ENCODE results near the gene DOC2A.
A peak's percentile ranks its signal among the peaks of the same experiment; 100 is the strongest.

DOC2A gene

DNA sequence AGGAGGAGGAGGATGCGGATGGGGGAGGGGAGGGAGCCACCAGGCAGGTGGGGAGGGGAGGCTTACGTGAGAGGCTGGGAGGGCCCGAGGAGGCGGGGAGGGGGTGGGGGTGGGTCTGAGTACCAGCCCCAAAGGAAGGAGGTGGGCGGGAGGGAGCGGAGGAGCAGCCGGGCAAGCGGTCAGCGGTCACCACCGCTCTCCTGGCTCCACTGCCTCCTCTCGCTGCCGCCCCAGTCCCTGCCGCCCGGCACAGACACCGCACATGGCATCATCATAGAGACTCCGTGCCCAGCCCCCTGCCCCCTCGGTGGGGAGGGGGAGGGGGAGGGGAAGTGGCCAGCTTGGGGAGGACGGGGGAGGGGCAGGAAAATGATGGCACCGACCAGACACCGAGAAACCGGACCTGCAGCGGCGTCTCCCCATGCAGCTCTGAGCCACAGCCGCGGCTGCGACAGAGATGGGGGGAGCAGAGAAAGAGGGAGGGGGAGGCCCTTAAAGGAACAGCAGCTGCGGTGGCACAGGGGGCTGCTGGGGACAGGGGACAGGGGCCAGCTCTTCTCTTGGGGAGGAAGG lies 20.1 kb upstream of the DOC2A start, which contains the start of gene TLCD3B:
TSS of gene TLCD3B (minus strand) at position 431 of the 573 bp plus-strand sequence. CDS start 744 bp downstream, outside the sequence.
- peaks cover 18 to 35% (median 28%) of the 10 kb centered on the region in 10 experiments for H3K4me1 ChIP-seq
- H4K20me1 ChIP-seq, result peaks cover 0 to 53% (median 6%) of the 10 kb centered on the region in 11 experiments; a peak in 10 of 22 replicates
- H3K27me3 ChIP-seq, result peaks cover 35 to 63% (median 61%) of the 10 kb centered on the region in 11 experiments
- H3K9ac ChIP-seq, result no peak within 1 kb of the TSS
- no peaks in the 10 kb centered on the region for H3K36me3 ChIP-seq
- peak within 1 kb of the TSS in 10 of 11 experiments; percentile 11 to 89 (median 66); a peak in 15 of 22 replicates for H3K4me2 ChIP-seq
- H3K27ac ChIP-seq, result no peak within 1 kb of the TSS
- no peaks in the 10 kb centered on the region for H3K9me3 ChIP-seq (replicated peaks in 1 of 11)
- no peak for TF ChIP-seq Cebpa-rat (IDR thresholded peaks at IDR 0.05)
- H3K4me3 ChIP-seq, result no peak within 1 kb of the TSS

DNA sequence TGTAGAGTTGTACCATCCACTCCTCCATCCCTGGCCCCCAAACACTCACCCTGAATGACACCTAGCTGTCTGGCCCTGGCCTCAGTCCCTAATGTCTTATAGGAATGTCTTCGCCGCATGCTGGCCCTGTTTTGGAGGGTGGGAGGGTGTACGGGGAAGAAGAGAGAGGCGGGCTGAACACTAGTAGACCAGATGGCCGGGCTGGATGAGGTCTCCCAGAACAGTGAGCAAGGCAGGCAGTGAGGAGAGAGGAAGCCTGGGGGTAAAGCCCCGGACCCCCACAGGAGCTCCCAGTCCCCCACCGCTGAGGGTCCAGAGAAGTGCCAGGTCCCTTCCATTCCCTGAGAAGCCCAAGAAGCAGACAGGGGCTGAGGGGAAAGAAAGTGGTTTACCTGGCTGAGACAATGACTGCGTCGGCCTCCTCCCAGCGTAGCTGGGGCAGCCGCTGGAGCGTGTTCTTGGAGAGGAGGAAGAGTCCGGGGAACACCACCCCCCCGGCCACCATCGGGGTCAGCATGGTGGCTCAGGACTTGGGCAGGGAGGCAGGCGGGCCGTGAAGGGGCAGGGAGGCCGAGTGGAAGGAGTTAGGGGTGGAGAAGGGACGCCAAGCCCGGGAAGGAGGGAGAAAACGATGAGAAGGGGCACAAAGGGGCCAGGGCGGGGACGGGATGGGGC lies 19.3 kb upstream of the DOC2A start:
- Histone ChIP-seq H3K27ac (no peak overlapping the region), H3K4me3 (no peak overlapping the region), H3K27me3 (peaks cover 35 to 70% (median 66%) of the 10 kb centered on the region in 11 experiments), H4K20me1 (peaks cover 0 to 61% (median 6%) of the 10 kb centered on the region in 11 experiments; a peak in 10 of 22 replicates), H3K4me2 (no peak overlapping the region), H3K36me3 (no peaks in the 10 kb centered on the region), H3K9me3 (replicated peaks in 1 of 11) (no peaks in the 10 kb centered on the region), H3K4me1 (peaks cover 18 to 33% (median 27%) of the 10 kb centered on the region in 10 experiments), H3K9ac (no peak overlapping the region)
- TF ChIP-seq Cebpa-rat (IDR thresholded peaks at IDR 0.05), result no peak

DNA sequence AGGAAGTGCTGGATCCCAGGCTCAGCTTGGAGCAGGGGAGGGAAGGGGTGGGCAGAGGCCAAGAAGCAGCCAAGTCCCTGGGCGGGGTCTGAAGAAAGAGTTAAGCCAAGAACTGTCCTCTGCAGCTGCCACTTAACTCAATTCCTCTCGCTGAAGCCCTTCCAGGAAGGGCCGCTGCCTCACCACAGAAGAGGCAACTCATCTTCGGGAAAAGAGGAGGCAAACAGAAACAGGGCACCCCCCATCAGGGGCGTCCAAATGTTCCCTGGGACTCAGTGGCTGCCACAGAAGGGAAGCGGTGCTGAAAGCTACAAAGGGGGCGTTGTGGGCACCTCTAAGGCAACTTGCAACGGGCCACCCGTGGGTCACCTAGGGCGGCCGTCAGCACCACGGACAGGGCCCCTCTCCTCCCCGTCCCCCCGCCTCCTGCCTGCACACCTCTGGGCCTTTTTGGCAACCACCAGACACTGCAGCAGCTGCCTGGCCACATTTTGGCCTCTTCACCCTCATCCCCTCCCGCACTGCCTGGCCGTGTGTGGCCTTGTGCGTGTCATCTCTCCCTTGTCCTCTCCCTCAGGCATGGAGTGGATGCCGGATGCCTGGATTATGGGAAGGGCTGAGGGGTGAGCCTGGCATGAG lies 17.7 kb upstream of the DOC2A start:
- H3K4me2 ChIP-seq, result no peak overlapping the region
- H3K36me3 ChIP-seq, result no peaks in the 10 kb centered on the region
- H3K27ac ChIP-seq, result no peak overlapping the region
- H3K4me1 ChIP-seq, result peaks cover 13 to 26% (median 23%) of the 10 kb centered on the region in 10 experiments
- H4K20me1 ChIP-seq, result peaks cover 0 to 61% (median 6%) of the 10 kb centered on the region in 11 experiments; a peak in 10 of 22 replicates
- no peaks in the 10 kb centered on the region for H3K9me3 ChIP-seq (replicated peaks in 1 of 11)
- TF ChIP-seq Cebpa-rat (IDR thresholded peaks at IDR 0.05), result no peak
- no peak overlapping the region for H3K4me3 ChIP-seq
- peaks cover 35 to 72% (median 66%) of the 10 kb centered on the region in 11 experiments for H3K27me3 ChIP-seq
- no peak overlapping the region for H3K9ac ChIP-seq

DNA sequence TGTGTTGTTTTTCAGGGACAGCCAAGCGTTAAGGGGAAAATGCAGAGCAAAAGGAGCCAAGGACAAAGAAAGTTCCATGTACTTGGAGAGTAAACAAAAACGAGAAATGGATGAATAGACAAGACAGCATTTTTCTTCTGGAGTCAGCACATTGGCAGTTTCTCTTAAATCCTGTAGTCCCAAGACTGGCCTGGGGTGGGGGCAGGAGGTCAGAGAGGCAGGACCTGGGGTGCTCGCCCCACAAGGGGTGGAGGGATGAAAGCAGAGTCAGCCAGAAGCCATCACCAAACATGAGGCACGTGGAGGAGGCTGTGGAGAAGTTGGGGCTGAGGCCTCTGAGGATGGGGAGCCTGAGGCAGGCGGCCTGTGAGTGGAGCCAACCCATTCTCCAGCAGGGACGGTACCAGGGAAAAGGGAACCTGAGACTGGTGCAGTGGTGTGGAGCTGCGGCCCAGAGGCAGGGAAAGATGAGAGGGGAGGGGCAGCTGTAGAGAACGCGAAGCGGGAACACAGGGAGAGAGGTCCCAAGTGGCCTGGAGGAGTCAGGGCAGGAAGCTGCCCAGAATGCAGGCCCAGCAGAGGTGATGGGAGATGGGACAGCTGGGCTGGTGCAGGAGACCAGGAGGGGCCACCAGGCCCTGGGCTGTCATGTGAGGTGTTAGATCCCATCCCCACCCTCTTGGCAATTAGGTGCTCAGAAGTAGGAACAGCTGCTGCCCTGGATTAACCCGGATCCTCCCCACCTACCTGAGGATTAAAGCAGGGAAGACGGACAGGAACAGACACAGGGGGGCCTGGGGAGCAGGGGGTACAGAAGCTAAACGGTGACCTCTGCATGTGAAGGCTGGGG lies 17.0 kb upstream of the DOC2A start:
- no peak overlapping the region for H3K9ac ChIP-seq
- peaks cover 35 to 72% (median 66%) of the 10 kb centered on the region in 11 experiments for H3K27me3 ChIP-seq
- TF ChIP-seq Cebpa-rat (IDR thresholded peaks at IDR 0.05), result no peak
- no peaks in the 10 kb centered on the region for H3K36me3 ChIP-seq
- H3K4me3 ChIP-seq, result no peak overlapping the region
- peaks cover 0 to 61% (median 6%) of the 10 kb centered on the region in 11 experiments; a peak in 10 of 22 replicates for H4K20me1 ChIP-seq
- no peaks in the 10 kb centered on the region for H3K9me3 ChIP-seq (replicated peaks in 1 of 11)
- no peak overlapping the region for H3K27ac ChIP-seq
- no peak overlapping the region for H3K4me2 ChIP-seq
- peaks cover 6 to 18% (median 16%) of the 10 kb centered on the region in 10 experiments for H3K4me1 ChIP-seq

DNA sequence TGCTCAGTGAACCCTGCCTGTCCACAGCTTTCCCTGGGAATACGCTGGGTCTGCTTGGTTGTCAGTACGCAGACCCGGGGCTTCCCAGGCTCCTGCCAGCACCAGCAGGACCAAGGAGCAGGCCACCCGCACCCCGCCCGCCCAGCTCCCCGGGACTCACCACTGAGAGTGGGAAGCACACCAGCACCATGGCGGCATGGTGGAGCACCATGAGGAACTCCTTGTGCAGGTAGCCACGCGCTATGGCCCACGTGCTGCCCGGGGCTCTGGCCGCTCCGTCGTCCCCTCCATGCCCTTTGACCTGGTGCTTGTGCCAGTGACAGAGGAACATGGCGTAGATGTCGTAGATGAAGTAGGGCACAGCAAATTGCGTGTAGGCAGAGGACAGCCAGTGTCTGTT lies 15.6 kb upstream of the DOC2A start:
- Histone ChIP-seq H3K27ac (no peak overlapping the region), H3K9me3 (replicated peaks in 1 of 11) (no peaks in the 10 kb centered on the region), H3K27me3 (peaks cover 28 to 65% (median 59%) of the 10 kb centered on the region in 11 experiments), H3K4me3 (no peak overlapping the region), H3K36me3 (no peaks in the 10 kb centered on the region), H3K4me2 (no peak overlapping the region), H3K9ac (no peak overlapping the region), H4K20me1 (peaks cover 0 to 54% (median 6%) of the 10 kb centered on the region in 11 experiments; a peak in 10 of 22 replicates), H3K4me1 (peaks cover 3 to 10% (median 6%) of the 10 kb centered on the region in 10 experiments; a peak in 15 of 20 replicates)
- no peak for TF ChIP-seq Cebpa-rat (IDR thresholded peaks at IDR 0.05)

DNA sequence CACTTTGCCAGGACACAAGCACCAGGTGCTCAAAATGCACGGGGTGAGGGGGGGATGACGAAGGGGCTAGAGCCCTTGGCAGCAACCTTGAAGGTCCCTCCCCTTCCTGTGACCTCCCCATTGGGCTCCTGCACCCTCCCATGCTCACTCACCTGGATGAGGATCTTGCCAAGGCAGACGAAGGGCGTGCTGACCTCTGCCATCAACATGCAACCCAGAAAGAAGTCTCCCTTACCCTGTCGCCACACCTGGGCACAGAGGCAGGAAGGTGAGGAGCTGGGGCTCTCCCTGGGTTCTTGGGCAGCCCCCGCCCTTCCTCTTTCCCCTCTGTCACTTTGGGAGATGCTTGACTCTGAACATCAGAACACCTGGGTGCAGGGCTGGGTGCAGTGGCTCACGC lies 14.7 kb upstream of the DOC2A start:
- no peak overlapping the region for H3K27ac ChIP-seq
- no peak overlapping the region for H3K4me3 ChIP-seq
- no peaks in the 10 kb centered on the region for H3K36me3 ChIP-seq
- no peak for TF ChIP-seq Cebpa-rat (IDR thresholded peaks at IDR 0.05)
- peaks cover 8 to 14% (median 10%) of the 10 kb centered on the region in 10 experiments; a peak in 17 of 20 replicates for H3K4me1 ChIP-seq
- H4K20me1 ChIP-seq, result peaks cover 0 to 50% (median 4%) of the 10 kb centered on the region in 11 experiments; a peak in 8 of 22 replicates
- H3K9me3 ChIP-seq (replicated peaks in 1 of 11), result no peaks in the 10 kb centered on the region
- H3K27me3 ChIP-seq, result peaks cover 22 to 59% (median 50%) of the 10 kb centered on the region in 11 experiments
- H3K9ac ChIP-seq, result no peak overlapping the region
- H3K4me2 ChIP-seq, result no peak overlapping the region

DNA sequence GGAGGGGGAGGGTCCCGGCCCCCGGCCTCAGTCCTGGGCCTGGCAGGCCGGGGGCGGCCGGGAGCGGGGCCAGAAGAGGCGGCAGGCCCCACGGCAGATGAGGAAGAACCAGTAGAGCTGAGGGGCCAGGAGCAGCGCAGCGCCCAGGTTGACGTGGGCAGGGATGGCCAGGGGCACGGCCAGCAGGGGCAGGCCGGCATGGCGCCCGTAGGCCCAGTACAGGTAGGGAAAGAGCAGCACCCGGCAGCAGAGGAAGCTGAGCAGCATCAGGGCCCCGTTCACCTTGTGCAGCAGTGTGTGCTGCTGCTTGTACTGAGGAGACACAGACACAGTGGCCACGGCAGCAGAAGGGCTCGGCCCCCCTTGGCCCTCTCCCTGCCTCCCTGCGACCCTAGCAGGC lies 14.3 kb upstream of the DOC2A start:
- Histone ChIP-seq H3K27ac (no peak overlapping the region), H3K4me1 (peaks cover 9 to 18% (median 10%) of the 10 kb centered on the region in 10 experiments; a peak in 17 of 20 replicates), H3K9ac (no peak overlapping the region), H3K9me3 (replicated peaks in 1 of 11) (no peaks in the 10 kb centered on the region), H3K27me3 (peaks cover 18 to 54% (median 46%) of the 10 kb centered on the region in 11 experiments), H3K4me2 (no peak overlapping the region), H3K36me3 (no peaks in the 10 kb centered on the region), H3K4me3 (no peak overlapping the region), H4K20me1 (peaks cover 0 to 47% (median 4%) of the 10 kb centered on the region in 11 experiments; a peak in 8 of 22 replicates)
- no peak for TF ChIP-seq Cebpa-rat (IDR thresholded peaks at IDR 0.05)

DNA sequence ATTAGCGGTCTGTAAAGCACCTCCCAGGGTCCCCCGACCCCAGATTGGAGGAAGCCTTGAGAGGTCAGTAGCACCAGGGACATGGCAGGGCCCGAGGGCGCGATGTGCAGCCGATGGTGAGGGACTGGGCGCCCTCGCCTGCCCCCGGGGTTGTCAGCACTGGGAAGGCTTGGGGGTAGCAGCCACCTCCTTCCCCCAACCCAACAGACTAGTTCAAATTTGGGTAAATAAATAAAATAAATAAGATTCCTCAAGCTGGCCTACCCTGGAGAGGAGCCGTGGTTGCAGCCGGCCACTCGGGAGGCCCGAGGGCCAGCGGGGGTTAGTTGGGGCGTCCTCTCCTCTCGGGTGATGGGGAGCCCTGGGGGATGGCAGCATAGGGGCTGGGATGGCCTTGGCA lies 13.6 kb upstream of the DOC2A start:
- peaks cover 0 to 40% (median 2%) of the 10 kb centered on the region in 11 experiments; a peak in 8 of 22 replicates for H4K20me1 ChIP-seq
- H3K27ac ChIP-seq, result no peak overlapping the region
- peaks cover 9 to 18% (median 10%) of the 10 kb centered on the region in 10 experiments; a peak in 17 of 20 replicates for H3K4me1 ChIP-seq
- no peaks in the 10 kb centered on the region for H3K9me3 ChIP-seq (replicated peaks in 1 of 11)
- H3K9ac ChIP-seq, result no peak overlapping the region
- peaks cover 11 to 47% (median 39%) of the 10 kb centered on the region in 11 experiments for H3K27me3 ChIP-seq
- no peaks in the 10 kb centered on the region for H3K36me3 ChIP-seq
- no peak overlapping the region for H3K4me2 ChIP-seq
- no peak for TF ChIP-seq Cebpa-rat (IDR thresholded peaks at IDR 0.05)
- no peak overlapping the region for H3K4me3 ChIP-seq

Measured in BLaER1 treated with 17β-estradiol and CSF1 and Interleukin-3, amounts not matched to agents 10 nM and 100 nM (cell line).